Ascending aorta (tissue), 2 donors: Measurements from ENCODE around the gene PSMB9. TPM values are rescaled to one million over a fixed set of nuclear protein-coding genes. Genes with fewer than 3 reads are reported as not detected.
A peak's percentile ranks its signal among the peaks of the same experiment; 100 is the strongest.

ENCODE experiments used
- DNase-seq, 2 donors: peaks; one replicate each; pipeline ENCODE4 v3.0.0-alpha.2; 2019; ENCODE audit warnings: low spot score in 2 of 2
- H3K27ac ChIP-seq, 2 donors: fragments of 200-600 bp; sonication (generic); one replicate each; pipeline ENCODE4 v1.5.1; 2016 to 2017; ENCODE audit warnings: mild to moderate bottlenecking in 1 of 2
- H3K27me3 ChIP-seq: fragments of 200-600 bp; sonication (generic); one replicate; pipeline ENCODE4 v1.5.1; 2017
- H3K36me3 ChIP-seq, 2 donors: fragments of 200-600 bp; sonication (generic); one replicate each; pipeline ENCODE4 v1.5.1; 2016
- H3K4me1 ChIP-seq, 2 donors: fragments of 200-600 bp; sonication (generic); one replicate each; pipeline ENCODE4 v1.5.1; 2016 to 2017; ENCODE audit warnings: mild to moderate bottlenecking in 1 of 2
- H3K4me3 ChIP-seq, 2 donors: fragments of 200-600 bp; sonication (generic); one replicate each; pipeline ENCODE4 v1.5.1; 2016 to 2017; ENCODE audit warnings: mild to moderate bottlenecking in 1 of 2
- H3K9me3 ChIP-seq, 2 donors: fragments of 200-600 bp; sonication (generic); one replicate each; pipeline ENCODE4 v1.5.1; 2016
- CTCF ChIP-seq, 3 experiments: fragments of 200-600 bp in 2 of 3; fragments of 450-650 bp in 1 of 3; sonication (generic) in 2 of 3; IDR thresholded peaks; one replicate each; pipeline ENCODE4 v1.5.1; 2016 to 2019; ENCODE audit warnings: antibody characterized with exemption in 3 of 3, mild to moderate bottlenecking in 1 of 3, moderate library complexity in 1 of 3
- intact Hi-C: fragments of 100-400 bp; cut with DNase I; formaldehyde crosslinking; loops from one replicate; pipeline ENCODE4 v1.15.1; 2023
- total RNA-seq: library from RNA; depleted of rRNA; stranded (reverse); fragments of >200 nt; gene quantifications from one replicate; pipeline ENCODE4 v1.1.0, GENCODE V29; 2016

The PSMB9 gene
- total RNA-seq, 1 donor from 2014 or later: 42.8 TPM

GRCh38 chr6:32840604-32841246, 13.3 kb upstream of the PSMB9 start:
- Histone ChIP-seq H3K27ac (peak overlapping the region in 1 of 2 donors; percentile 93), H3K9me3 (no peaks in the 10 kb centered on the region), H3K4me3 (no peak overlapping the region), H3K27me3 (no peaks in the 10 kb centered on the region), H3K36me3 (peaks cover 8 to 15% of the 10 kb centered on the region in 2 donors), H3K4me1 (peaks cover 0 to 9% of the 10 kb centered on the region in 2 donors)
- no peak for TF ChIP-seq CTCF (IDR thresholded peaks at IDR 0.05)
- intact Hi-C loops: loop anchor here (5.0 kb wide), 1 partner anchor 407 kb away; no protein-coding TSS in a partner anchor
- DNase-seq: no peak

- no peak for DNase-seq
- peaks cover 0 to 9% of the 10 kb centered on the region in 2 donors for H3K4me1 ChIP-seq
- H3K9me3 ChIP-seq: no peaks in the 10 kb centered on the region
- H3K27me3 ChIP-seq: no peaks in the 10 kb centered on the region
- H3K36me3 ChIP-seq: peaks cover 20 to 29% of the 10 kb centered on the region in 2 donors
- TF ChIP-seq CTCF (IDR thresholded peaks at IDR 0.05): no peak
- intact Hi-C loops: loop anchor here (5.0 kb wide), 1 partner anchor 405 kb away; no protein-coding TSS in a partner anchor
- H3K27ac ChIP-seq: peak overlapping the region in 1 of 2 donors; percentile 94
- H3K4me3 ChIP-seq: peak overlapping the region in 1 of 2 donors; percentile 97
Measured at GRCh38 chr6:32842021-32842650, 11.9 kb upstream of the PSMB9 start.

- no peak for DNase-seq
- no peaks in the 10 kb centered on the region for H3K27me3 ChIP-seq
- H3K36me3 ChIP-seq: peaks cover 25 to 34% of the 10 kb centered on the region in 2 donors
- peak overlapping the region in 1 of 2 donors; percentile 97 for H3K4me3 ChIP-seq
- no peaks in the 10 kb centered on the region for H3K9me3 ChIP-seq
- peak overlapping the region in 1 of 2 donors; percentile 94 for H3K27ac ChIP-seq
- intact Hi-C loops: loop anchor here (5.0 kb wide), 1 partner anchor 405 kb away; no protein-coding TSS in a partner anchor
- no peak for TF ChIP-seq CTCF (IDR thresholded peaks at IDR 0.05)
- peaks cover 0 to 8% of the 10 kb centered on the region in 2 donors for H3K4me1 ChIP-seq
Measured at GRCh38 chr6:32842690-32843089, 11.3 kb upstream of the PSMB9 start.

GRCh38 chr6:32843331-32843978, 10.5 kb upstream of the PSMB9 start:
- peaks cover 0 to 6% of the 10 kb centered on the region in 2 donors for H3K4me1 ChIP-seq
- peaks cover 33 to 42% of the 10 kb centered on the region in 2 donors for H3K36me3 ChIP-seq

More at GRCh38 chr6:32843331-32843978, 10.5 kb upstream of the PSMB9 start:
- no peak for TF ChIP-seq CTCF (IDR thresholded peaks at IDR 0.05)
- Histone ChIP-seq H3K27ac (peak overlapping the region; percentile 93 to 94), H3K4me3 (peak overlapping the region; percentile 69 to 97), H3K9me3 (no peaks in the 10 kb centered on the region), H3K27me3 (no peaks in the 10 kb centered on the region)
- intact Hi-C loops: loop anchor here (5.0 kb wide), 1 partner anchor 404 kb away; no protein-coding TSS in a partner anchor
- DNase-seq: no peak
